ENCODE data around the gene GNAO1.
A peak's percentile ranks its signal among the peaks of the same experiment; 100 is the strongest.

Gene GNAO1

DNA sequence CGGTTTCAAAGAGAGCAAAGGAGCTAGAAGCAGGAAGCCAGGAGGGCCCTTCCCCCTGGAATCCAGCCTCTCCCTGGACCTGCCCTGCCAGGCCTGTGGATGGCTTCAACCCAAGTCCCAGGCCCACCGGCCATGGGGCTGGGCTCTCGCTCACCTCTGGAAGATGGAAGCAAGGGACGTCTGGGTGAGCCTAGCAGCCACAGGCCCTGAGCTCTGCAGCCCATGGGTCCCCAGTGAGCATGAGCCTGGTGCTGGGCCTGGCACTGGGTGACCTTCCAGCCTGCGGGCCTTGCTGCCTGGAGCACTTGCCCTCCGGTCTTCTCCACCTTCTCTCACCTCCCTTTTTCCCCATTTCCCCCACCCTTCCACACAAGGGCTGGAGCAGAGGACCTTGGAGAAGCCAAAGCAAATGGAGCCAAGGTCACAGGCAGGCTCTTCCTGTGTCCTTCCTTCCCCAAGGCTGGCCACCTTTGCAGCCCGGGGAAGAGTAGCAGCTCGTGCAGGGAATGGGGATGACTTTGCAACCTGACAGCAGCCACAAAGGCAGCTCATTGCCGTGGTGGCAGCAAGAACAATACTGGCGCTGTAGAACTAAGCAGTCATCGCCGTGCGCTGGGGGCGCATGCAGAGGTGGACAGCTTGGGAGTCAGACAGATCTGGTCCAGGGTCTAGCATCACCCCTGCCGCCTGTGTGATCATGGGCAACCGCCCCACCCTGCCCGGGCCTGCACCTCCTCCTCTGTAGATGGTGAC lies 147.5 kb downstream of the GNAO1 start:
- no peak for DNase-seq

DNA sequence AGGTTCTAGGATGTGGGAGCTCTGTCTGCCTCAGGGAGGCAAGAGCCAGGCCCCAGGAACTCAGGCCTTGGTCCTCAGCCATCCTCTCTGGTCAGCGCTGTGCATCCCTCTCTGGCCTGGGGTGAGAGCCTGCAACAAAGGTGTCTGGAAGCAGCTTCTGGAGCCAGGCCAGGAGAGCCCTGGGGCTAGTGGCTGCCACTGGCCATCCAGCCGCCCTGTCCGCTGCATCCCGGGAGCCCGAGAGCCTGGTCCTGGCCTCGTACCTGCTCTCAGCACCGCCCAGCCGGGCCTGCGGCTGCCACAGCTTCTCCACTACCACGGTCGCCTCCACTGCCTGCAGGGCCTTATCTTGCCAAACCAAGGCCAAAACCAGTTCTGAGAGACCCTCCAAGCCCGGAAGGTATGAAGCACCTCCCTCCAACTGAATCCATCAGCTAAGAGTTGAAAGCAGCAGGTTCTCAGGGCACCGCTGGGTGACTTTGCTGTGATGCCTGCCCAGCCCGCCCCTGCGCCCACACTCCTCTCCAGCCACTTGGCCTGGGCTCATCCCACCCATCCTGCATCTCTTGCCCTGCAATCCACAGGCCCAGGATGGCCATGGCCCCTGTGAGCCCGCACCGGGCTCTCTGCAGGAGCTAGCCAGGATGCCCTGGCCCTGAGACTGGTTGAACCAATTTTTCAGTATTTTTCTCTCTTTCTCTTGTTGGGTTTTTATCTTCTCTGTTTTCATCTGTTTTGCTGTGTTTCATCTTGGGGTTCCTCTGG lies 148.3 kb downstream of the GNAO1 start:
- DNase-seq = no peak

DNA sequence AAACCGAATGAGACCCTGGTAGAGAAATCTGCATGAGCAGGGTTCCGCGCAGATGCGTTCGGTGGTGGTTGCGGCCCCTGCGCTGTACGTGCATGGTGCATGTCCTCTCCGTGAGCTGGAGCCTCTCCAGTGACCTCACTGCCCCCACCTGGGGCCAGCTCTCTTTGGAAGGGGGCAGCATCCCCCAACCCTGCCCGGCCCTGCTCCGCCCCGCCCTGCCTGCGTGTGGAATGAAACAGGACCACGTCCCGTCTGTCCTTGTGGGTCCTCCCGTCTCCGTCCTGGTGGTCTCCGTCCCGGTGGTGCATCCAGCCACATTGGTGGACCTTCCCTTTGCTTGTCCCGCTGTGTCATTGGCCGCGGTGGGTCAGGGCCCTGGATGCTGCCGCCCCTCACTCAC lies 149.1 kb downstream of the GNAO1 start:
- DNase-seq = no peak

DNA sequence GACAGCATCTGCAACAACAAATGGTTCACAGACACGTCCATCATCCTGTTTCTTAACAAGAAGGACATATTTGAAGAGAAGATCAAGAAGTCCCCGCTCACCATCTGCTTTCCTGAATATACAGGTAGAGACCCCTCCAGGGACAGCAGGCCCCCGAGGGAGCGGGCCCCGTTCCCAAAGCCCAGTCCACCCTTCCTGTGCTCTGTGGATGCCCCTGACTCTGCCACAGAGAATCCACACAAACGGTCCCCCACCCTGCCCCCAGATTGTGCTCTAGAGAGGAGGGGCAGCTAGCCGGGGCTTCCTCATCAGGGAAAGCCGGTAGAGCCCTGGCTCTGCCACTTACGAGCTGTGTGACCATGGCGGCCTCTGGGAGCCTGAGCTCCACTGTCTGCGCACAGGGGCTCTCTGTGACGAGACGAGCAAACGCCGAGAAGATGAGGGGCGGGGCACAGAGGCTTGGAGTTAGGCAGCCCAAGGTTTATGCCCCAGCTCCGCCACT lies 149.6 kb downstream of the GNAO1 start:
- no peak for DNase-seq

DNA sequence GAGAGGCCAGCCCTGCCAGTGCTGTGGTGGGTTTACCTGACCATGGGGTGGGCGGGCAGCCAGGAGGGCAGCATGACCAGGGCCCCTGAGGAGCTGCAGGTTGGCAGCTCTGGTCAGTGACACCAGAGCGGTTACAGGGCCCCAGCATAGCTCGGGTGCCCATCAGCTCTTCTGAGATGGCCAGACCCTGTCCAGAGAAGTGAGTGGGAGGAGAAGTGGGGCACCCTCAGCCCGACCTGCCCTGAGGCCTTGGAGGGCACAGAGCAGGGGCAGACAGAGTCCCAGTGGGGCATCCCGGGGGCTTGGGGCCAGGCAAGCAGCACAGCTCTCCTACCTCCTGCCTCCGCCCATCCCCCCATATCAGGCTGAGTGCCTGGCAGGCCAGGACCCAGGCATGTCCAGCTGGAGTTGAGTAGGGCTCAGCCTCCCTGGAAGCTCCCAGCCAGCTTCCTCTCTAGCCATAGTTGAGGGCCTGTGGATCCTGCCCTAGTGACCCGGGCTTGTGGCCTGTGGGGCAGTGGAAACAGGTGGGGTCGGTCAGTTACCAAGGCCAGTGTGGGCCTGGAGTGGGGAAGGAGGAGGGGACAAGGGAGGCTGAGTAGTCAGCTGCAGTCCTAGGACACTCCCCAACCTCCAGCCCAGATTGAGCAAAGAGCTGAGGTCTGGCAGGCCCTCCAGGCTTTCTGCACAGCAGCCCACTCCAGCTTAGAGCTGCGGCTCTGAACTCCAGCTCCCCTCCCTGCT lies 150.5 kb downstream of the GNAO1 start:
- DNase-seq = no peak

DNA sequence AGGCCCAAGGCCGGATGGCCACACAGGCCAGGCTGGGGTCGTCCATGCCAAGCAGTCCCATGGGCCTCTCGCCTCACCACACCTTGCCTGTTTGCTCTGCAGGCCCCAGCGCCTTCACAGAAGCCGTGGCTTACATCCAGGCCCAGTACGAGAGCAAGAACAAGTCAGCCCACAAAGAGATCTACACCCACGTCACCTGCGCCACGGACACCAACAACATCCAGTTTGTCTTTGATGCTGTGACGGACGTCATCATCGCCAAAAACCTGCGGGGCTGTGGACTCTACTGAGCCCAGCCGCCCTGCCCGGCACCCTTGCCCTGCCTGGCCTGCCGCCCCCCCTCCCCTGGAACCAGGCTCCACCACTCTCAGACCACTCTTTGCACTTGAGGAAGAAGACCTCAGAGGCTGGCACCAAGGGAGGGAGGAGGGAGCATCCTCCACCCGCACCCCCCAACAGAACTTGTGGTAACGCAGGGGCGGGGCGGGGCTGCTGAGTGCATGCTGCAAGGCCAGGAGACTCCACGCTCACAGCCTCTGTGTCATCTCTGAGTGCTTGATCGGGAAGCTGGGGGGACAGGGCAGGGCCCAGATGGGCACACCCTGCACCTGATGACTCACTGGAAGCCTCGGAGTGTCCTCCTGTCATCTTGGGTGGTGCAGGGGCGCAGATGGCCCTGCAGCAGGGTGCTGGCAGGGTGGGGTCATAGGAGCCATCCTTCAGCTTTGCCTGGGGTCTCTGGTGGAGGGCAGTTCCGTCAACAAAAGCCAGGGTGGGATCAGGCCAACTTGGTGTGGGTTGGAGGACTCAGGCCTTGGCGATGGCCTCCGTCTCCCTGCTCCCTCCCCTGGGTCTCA lies 152.6 kb downstream of the GNAO1 start:
- no peak for DNase-seq

DNA sequence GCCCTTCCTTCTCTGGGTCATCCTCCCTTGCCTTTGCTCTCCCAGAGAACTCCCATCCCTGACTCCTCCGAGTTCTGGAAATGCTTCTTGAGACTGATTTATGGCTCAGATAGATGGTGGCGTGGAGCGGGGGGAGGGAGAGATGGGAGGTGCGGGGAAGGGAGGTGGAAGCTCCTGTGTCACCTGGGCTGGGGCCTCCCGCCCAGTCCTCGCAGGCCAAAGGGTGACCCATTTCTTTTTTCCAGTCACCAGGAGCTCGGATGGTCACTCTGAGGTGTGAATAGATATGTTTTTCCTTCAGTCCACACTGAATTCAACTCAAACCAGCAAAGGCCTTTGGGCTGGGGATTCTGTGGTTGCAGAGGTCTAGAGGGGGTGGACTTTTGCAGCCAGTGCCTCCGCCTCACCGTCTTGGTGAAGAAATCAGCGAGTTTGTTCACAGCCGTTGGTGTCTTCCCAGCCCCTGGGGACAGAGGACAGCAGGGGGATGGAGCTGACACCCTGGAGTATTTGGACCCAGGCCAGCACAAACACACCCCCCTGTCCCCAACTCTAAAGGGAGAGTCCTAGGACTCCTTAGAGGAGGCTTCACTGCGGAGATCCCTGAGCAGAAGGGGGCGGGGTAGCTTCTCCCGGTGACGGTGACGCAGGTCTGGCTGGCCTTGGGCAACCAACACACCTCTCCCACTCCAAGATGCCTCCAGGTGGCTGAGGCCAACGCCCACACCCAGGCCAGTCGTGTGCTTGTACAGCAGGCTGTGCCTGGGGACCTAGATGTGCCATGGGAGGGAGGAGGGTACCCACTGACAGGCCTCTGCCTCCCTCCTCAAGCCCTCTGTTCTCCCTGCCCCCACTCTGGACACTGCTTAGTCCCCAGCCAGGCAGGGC lies 153.5 kb downstream of the GNAO1 start:
- no peak for DNase-seq

DNA sequence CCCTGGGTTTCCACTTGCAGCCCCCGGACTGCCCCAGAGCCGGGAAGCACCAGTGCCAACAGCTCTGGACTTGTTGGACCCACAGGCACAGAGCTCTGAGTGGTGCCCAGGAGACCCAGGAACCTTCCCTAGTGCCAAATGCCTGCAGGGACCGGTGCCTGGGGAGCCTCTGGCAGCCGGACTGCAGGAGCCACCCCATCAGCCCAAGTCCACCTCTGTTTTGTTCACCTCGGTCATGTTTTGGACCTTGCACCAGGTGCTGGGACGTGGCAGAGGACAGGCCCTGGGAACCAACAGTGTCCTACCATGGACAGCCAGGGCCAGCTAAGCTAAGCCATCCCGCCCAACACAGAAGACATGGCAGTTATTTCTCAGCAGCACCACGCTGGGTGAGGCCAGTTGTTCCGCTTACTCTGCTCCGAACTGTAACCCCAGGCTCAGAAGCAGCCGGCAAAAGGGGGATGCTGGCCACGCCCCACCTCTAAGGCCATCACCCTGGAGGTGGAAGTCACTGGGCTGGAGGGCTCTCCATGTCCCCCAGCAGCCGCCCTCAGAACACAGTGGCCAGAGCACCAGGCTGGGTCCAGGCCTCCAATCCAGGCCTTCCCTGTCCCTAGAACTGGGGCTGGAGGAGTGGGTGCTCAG lies 154.2 kb downstream of the GNAO1 start:
- no peak for DNase-seq

DNA sequence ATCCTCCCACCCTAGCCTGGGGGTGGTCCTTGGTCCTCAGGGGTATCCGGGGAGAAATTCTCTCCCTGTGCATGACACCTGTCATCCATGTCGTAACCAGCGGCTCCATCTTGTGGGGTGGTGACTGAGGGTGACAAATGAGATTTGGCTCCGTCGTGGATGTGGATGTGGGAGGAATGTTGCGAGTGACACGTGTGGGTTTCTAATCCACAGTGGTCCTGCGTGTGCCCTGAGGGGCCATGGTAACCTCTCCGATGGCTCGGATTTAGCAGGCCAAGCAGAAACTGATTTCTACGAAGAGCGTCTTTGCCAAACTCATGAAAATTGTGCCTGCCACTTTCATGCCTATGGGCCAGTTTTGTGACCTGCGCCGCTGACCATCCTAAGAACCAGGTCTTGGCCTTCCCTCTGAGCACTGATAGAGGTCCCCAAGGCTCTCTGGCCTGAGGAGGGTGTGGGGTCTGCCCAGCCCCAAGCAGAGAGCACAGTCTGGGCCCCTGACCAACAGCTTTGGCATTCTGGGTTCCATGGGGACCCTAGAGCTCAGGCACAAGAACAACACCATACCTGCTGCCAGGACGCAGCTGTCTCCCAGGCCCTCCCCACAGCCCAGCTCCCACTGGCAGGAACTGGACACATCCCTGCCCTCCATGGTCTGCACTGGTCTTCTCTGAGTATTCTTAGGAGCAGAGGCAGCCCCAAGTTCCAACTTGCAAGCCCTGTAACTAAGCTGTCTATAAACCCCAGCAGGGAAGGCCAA lies 155.0 kb downstream of the GNAO1 start:
- DNase-seq = no peak

DNA sequence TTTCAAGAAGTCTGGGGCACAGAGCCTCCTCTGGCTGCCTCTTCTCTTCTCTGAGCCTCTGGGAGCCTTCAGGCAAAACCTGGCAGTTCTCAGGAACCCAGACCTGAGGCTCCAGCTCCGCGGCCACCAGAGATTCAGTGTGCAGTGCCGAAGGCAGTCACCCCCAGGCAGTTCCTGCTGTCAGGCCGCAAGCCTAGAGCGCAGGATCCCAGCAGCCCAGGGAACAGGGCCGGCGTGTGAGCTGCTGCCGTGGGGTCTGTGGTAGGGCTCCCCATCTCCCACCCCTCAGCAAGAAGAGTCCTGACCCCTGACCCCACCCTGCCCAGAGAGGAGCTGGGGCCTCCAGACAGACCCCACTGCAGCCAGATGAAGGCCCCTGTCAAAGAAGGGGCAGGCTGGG lies 155.9 kb downstream of the GNAO1 start:
- no peak for DNase-seq

DNA sequence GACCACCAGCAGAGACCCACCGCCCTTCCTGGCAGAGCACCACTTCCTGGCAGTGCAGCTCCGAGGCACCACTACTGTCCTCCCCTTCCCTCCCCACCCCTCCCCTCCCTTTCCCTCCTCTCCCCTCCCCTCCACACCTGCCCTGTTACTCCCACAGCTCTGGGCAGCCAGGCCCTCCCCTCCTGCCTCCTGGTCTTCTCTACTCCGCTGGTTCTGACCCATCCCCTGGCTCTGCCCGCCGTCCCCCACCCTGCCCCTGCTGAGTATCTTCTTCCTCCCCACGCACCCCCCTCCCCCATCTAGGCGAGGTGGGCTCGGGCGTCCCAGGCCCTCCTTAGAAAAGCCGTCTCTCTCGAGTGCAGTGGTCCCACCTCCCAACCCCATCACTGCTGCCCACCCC lies 156.4 kb downstream of the GNAO1 start:
- no peak for DNase-seq

DNA sequence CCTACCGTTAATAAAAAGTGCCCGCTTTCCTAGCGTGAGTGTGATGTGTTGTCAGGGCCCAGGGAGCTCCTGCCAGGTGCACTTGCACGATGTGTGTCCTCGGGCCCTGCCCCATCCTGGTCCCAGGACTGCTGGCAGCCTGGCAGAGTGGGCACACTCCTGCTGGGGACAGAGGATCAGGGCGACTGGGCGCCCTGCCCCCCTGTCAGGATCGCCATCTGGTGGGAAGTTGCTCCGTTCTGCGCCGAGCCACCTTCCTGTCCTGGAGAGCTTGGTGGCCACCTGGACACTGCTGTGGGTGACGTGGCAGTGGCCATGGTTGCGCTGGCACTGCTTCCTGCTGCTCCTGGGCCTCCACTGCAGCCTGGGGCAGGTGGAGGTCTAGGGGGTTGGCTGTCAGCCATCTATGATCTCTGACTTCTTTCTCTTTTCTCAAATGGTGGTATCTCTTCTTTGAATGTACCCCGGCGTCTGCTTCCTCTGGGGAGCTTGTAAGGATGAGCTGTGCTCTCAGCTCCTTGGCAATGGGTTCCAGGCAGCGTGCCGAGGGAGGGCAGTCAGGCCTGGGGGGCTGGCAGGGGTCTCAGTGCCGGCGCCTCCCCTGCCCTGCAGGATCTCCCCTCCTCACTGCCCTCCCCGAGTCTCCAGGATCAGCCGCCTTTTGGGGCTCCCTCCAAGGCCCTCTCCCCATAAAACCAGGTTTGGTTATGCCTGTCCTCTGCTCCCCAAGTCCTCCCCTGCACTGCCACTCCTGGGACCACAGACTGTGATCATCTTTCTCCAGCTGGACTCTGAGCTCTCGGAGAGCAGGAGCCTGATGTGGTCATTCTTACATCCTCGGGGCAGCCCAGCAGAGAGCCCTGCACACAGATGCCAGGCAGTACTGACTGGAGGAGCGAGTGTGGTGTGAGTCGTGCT lies 157.1 kb downstream of the GNAO1 start:
- DNase-seq = peak; percentile 54

DNA sequence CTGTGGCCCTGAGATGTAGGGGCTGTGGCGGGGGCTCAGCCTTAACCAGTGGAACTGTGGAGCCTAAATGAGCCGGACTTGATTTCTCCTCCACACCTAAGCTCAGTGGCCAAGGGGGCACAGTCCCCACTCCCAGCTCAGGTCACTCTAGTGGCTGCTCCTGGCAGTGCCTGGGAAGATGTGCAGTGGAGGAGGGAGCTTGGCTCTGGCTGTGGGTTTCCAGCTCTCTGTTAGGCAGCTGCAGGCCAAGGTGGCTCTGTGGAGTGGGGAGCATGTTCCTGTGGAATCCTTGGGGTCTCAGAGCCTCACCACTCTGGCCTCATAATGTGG lies 157.8 kb downstream of the GNAO1 start:
- DNase-seq = no peak

DNA sequence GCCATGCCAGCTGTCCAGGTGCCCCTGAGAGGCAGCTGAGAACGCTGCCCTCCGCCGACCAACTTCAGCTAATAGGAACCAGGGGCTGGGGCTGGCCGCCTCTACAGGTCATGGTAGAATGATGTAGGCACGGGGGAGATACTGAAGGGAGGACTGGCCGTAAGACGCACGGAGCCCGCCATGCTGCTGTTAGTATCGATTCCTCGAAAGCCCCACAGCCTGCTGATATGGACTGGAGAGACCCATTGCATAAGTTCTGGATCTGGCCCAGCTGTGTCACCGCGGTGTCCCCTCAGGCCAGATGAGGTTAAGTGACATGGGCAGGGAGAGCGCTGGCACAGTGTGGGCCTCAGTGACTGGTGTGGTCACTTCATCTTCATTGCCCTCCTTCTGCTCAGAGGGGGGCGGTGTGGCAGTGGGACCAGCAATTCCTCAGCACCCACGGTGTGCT lies 158.4 kb downstream of the GNAO1 start:
- no peak for DNase-seq

DNA sequence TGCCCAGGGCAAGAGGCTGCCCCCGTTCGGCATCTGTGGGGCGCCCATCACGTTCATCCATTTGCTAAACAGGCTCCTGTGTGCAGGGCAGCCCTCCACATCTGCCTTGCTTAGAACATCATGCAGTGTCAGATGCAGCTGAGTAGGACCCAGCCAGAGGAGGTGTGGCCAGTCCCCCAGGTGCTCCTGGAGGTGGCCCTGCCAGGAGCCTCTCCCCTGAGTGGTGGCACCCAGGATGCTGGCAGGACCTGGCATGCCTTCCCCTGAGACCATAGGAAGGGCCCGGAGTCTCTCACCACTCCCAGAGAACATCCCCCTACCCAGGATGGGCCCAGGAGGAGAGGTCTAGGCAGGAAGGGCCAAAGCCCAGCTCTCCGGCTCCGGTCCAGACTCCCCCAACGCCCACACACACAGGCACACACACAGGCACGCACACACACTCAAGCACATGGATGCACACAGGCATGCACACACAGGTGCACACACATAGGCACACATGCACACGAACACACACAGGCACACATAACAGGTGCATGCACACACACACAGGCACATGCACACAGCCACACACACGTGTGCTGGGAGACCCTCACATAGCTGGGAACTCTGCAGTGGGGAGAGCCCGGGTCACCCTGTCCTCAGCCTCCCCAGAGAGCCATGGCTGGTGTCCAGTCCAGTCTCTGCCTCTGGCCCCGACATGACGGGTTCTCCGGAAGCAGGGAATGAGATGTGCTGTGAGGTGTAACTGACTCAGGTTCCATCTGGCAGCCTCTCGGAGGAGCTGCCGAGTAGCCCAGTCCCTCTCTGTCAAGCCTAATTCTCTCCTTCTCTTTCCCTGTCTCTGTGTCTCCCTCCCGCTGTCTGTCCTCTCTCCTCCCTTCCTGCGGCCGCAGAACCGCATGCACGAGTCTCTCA lies 159.5 kb downstream of the GNAO1 start:
- no peak for DNase-seq

DNA sequence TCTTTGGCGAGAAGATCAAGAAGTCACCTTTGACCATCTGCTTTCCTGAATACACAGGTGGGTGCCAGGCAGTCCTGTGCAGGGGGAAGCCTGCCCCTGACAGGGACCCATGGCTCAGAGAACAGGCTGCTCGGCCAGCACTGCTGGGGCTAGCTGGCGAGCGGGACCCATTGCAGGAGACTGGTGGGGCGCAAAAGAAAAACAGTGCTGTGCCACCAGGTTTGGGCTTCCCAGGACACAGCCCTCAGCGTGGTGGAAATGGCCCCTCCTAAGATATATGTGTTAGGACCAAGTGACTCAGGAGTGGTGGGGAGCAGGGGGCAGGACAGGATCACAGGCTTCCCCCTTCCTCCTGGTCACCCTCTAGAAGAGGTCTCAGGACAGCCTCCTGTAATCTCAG lies 160.2 kb downstream of the GNAO1 start:
- DNase-seq = no peak

DNA sequence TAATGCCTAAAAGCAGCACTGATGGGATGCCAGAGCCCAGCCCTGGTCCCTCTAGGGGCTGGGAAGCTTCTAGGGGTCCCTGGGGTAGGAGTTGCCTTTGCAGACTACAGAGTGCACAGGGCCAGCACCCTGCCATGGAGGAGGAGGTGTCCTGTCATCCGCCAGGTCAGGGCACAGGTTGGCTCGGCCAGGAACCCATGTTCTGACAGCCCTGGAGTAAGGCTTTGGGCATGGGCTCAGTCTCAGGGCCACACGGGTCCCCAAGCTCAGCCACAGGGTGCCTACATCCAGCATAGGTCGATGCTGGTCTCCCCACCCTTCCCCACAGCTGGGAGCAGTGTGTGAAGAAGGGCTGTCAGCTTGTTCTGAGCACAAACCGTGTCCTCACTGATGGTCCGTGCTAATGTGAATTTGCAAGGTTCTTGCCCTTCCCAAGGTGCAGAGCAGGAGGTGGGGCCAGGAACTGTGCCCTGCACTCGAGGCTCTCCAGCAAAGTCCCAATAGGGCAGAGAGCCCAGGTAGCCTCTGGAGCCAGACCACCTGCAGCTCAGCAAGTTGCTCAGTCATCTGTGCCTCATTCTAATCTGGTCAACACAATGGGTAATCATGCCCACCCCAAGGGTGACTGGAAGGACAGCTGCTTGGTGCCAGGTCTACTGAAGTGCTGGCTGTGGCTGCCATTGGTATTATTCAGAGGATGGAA lies 161.2 kb downstream of the GNAO1 start:
- no peak for DNase-seq

Data from NCI-H1105 treated with DMSO at 0.1 percent for 48 hours (cell line).